Testis (tissue), 3 donors: ENCODE results near the gene ZBTB20. TPM values are rescaled to one million over a fixed set of nuclear protein-coding genes. Genes with fewer than 3 reads are reported as not detected.
"Not testable (repeated sequence)": the region's sequence is repeated elsewhere in the genome, so short reads cannot be mapped to it uniquely, and the experiment has no call there.

Source experiments
- DNase-seq: peaks from one replicate; pipeline ENCODE4 v3.0.0-alpha.2; 2019
- H3K27ac ChIP-seq, 2 donors: fragments of 200-600 bp; sonication (generic); one replicate each; pipeline ENCODE4 v1.5.1; 2019
- H3K27me3 ChIP-seq: fragments of 200-600 bp; sonication (generic); one replicate; pipeline ENCODE4 v1.5.1; 2019
- H3K36me3 ChIP-seq: fragments of 200-600 bp; sonication (generic); one replicate; pipeline ENCODE4 v1.5.1; 2017; ENCODE audit warnings: low read depth; ENCODE audit errors: missing control alignments
- H3K4me1 ChIP-seq: fragments of 200-600 bp; sonication (generic); one replicate; pipeline ENCODE4 v1.5.1; 2019
- H3K4me3 ChIP-seq, 2 donors: fragments of 200-600 bp; sonication (generic); one replicate each; pipeline ENCODE4 v1.5.1; 2017 to 2019
- H3K9me3 ChIP-seq: fragments of 200-600 bp; sonication (generic); one replicate; pipeline ENCODE4 v1.5.1; 2017
- CTCF ChIP-seq, 3 experiments: fragments of 450-650 bp in 2 of 3; fragments of 200-600 bp in 1 of 3; sonication (generic) in 1 of 3; IDR thresholded peaks; one replicate each; pipeline ENCODE4 v1.5.1; 2016 to 2019; ENCODE audit warnings: antibody characterized with exemption in 3 of 3, mild to moderate bottlenecking in 2 of 3, moderate library complexity in 1 of 3
- POLR2A ChIP-seq: fragments of 450-650 bp; IDR thresholded peaks from one replicate; pipeline ENCODE4 v1.6.1; 2017; ENCODE audit warnings: antibody characterized with exemption, mild to moderate bottlenecking, moderate library complexity
- WGBS, 2 donors: methylation state at CpG; one replicate each; pipeline ENCODE4 v1.1.5; 2018; 5-methylcytosine and 5-hydroxymethylcytosine counted together
- intact Hi-C: fragments of 100-400 bp; cut with DNase I; formaldehyde crosslinking; loops from one replicate; pipeline ENCODE4 v1.15.1; 2023; ENCODE audit warnings: low total_unique reads
- polyA plus RNA-seq: library from polyadenylated mRNA; stranded (reverse); fragments of 350-450 nt; fragmentation: Illumina TruSeq; extraction: RNeasy Lipid Tissue Mini Kit (QIAGEN cat#74804); gene quantifications from one replicate; pipeline ENCODE4 v1.2.3, GENCODE V29; 2014; ENCODE audit warnings: low read depth, low replicate concordance; ENCODE audit not compliant: insufficient read depth
- total RNA-seq, 2 donors: library from RNA; depleted of rRNA; stranded (reverse); fragments of >200 nt; gene quantifications; one replicate each; pipeline ENCODE4 v1.2.3, GENCODE V29; 2016

The ZBTB20 gene
- total and polyA plus RNA-seq, 3 donors from 2014 or later = 36.8 to 179 (median 126) TPM

DNA sequence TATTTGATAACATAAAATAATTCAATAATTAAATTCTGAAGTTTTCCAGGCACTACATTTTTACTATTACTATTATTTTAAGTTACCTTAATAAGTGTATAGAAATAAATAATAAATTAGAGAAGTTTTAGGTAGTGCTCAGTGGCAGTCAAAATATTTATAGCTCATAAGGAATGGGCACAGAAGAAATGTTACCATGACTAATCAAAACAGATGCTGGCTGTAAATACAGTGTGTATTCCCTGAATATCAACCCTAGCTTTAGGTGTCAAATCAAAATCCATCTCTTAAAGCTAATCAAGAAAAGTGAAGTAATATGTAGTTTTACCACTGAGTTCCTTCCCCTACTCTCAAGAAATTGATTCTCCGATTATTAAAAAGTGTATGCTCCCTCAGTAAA lies 35.5 kb downstream of the ZBTB20 start:
- no peak for DNase-seq
- 95 to 97% methylated on average over 1 of the region's 1 CpG for whole genome bisulfite sequencing, 2 donors
- H3K36me3 ChIP-seq = no peaks in the 10 kb centered on the region
- H3K4me3 ChIP-seq = no peak overlapping the region
- no peak for TF ChIP-seq CTCF (IDR thresholded peaks at IDR 0.05)
- no peak for TF ChIP-seq POLR2A
- H3K9me3 ChIP-seq = no peaks in the 10 kb centered on the region
- H3K27ac ChIP-seq = no peak overlapping the region
- H3K4me1 ChIP-seq = no peaks in the 10 kb centered on the region
- no peaks in the 10 kb centered on the region for H3K27me3 ChIP-seq
- intact Hi-C loops = no loop called here

GRCh38 chr3:115110830-115111229 lies 36.3 kb downstream of the ZBTB20 start:
- H3K36me3 ChIP-seq = no peaks in the 10 kb centered on the region
- no peak overlapping the region for H3K4me3 ChIP-seq
- no peak for DNase-seq
- intact Hi-C loops = no loop called here
- no peaks in the 10 kb centered on the region for H3K27me3 ChIP-seq
- TF ChIP-seq CTCF (IDR thresholded peaks at IDR 0.05) = no peak
- TF ChIP-seq POLR2A = no peak
- no peak overlapping the region for H3K27ac ChIP-seq
- no peaks in the 10 kb centered on the region for H3K4me1 ChIP-seq
- no peaks in the 10 kb centered on the region for H3K9me3 ChIP-seq
- WGBS, 2 donors = 93 to 97% methylated on average over 5 of the region's 5 CpGs

- H3K27me3 ChIP-seq, H3K4me1 ChIP-seq, H3K9me3 ChIP-seq, H3K4me3 ChIP-seq, H3K27ac ChIP-seq, H3K36me3 ChIP-seq, DNase-seq, intact Hi-C loops: not testable (repeated sequence)
- WGBS, 2 donors = 91 to 93% methylated on average over 7 of the region's 7 CpGs
These were observed 37.0 kb downstream of the ZBTB20 start for GRCh38 chr3:115110066-115110465.

DNA sequence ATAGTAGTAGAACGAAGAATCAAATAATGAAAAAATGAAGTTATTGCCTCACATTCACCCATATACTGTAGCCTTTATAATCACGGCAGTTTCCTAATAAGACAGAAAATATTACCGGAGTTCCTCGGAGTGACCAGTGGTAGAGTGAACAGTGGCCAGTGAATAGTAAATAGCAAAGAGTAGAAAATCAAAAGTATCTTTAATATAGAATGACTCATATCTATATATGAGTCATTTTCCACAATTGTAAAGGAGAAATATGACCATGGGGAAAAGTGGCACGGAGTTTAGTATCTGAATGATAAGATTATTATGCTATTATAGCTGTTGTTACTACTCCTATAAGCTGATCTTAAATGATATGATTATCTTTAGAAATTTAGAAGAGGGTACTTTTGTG lies 38.5 kb downstream of the ZBTB20 start:
- no peak for TF ChIP-seq CTCF (IDR thresholded peaks at IDR 0.05)
- no peak for TF ChIP-seq POLR2A
- DNase-seq = no peak

DNA sequence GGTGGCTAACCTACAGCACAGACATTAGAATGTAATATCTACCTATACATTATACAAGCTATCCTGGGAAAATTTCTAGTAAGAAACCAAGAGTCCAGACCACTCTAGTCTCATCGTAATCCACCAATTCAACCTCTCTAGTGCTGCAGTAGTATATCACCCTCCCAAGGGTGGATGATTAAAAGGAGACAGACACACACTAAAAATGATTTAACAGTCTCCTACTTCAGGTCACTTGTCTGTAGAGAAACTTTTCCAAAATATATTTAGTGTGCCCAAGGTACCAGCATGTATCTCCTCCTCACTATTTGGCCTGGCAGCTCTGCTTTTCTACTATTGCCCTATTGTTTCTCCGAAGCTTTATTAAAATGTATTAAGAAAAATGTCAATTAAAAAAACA lies 45.0 kb downstream of the ZBTB20 start:
- DNase-seq = no peak
- Histone ChIP-seq H3K36me3 (no peaks in the 10 kb centered on the region), H3K4me1 (peaks cover 8% of the 10 kb centered on the region), H3K27ac (no peak overlapping the region), H3K4me3 (no peak overlapping the region), H3K27me3 (no peaks in the 10 kb centered on the region), H3K9me3 (no peaks in the 10 kb centered on the region)
- intact Hi-C loops = no loop called here
- WGBS, 2 donors = 88 to 92% methylated on average over 2 of the region's 2 CpGs
- TF ChIP-seq CTCF (IDR thresholded peaks at IDR 0.05) = no peak
- TF ChIP-seq POLR2A = no peak

More for the DNA sequence above, 38.5 kb downstream of the ZBTB20 start:
- Histone ChIP-seq H3K27me3 (no peaks in the 10 kb centered on the region), H3K36me3 (no peaks in the 10 kb centered on the region), H3K9me3 (no peaks in the 10 kb centered on the region), H3K4me3 (no peak overlapping the region), H3K4me1 (no peaks in the 10 kb centered on the region), H3K27ac (no peak overlapping the region)
- WGBS, 2 donors = 88 to 92% methylated on average over 5 of the region's 5 CpGs
- intact Hi-C loops = no loop called here
